ENCODE measurements around the gene SPATA13. TPM values are rescaled to one million over a fixed set of nuclear protein-coding genes. Genes with fewer than 3 reads are reported as not detected.
"Not testable (repeated sequence)": the region's sequence is repeated elsewhere in the genome, so short reads cannot be mapped to it uniquely, and the experiment has no call there.

SPATA13 gene
- total and polyA plus RNA-seq, 2 donors (not counting 1 experiment from before 2014, with no cell fraction given) = 5.7 to 8.3 TPM

GRCh38 chr13:24118576-24118975 lies 41.9 kb upstream of the SPATA13 start:
- no peaks in the 10 kb centered on the region for H4K20me1 ChIP-seq (ENCODE audit: control insufficient read depth, insufficient read depth, low read length, poor library complexity, severe bottlenecking)
- POLR2A ChIA-PET = no interaction called here
- DNase-seq (no peak), ATAC-seq (ENCODE audit: low read depth) (no peak)
- H2AFZ ChIP-seq (ENCODE audit: insufficient read depth, low read depth, low read length, poor library complexity, severe bottlenecking) = no peak overlapping the region
- no peaks in the 10 kb centered on the region for H3K36me3 ChIP-seq (replicated peaks in 1 of 2; ENCODE audit: control extremely low read depth in 1 of 2, control insufficient read depth in 1 of 2, extremely low read depth in 1 of 2, insufficient read depth in 2 of 2, low read length in 1 of 2)
- Mint-ChIP-seq H3K27ac (no peak overlapping the region), H3K4me1 (no peaks in the 10 kb centered on the region), H3K27me3 (peaks cover 32% of the 10 kb centered on the region), H3K9me3 (ENCODE audit: insufficient read depth) (no peaks in the 10 kb centered on the region), H3K4me3 (no peak overlapping the region)
- H3K79me2 ChIP-seq (ENCODE audit: control insufficient read depth, insufficient read depth, low read length) = no peaks in the 10 kb centered on the region
- H3K4me1 ChIP-seq (ENCODE audit: control insufficient read depth in 2 of 2, insufficient read depth in 2 of 2, low read length in 2 of 2) = no peaks in the 10 kb centered on the region
- H3K9ac ChIP-seq (ENCODE audit: low read length) = no peak overlapping the region
- CTCF ChIA-PET = no interaction called here
- no peak overlapping the region for H3K27ac ChIP-seq (ENCODE audit: low read length in 2 of 2)
- H3K4me2 ChIP-seq (replicated peaks; ENCODE audit: low read depth, low read length, poor library complexity, severe bottlenecking) = no peak overlapping the region
- intact Hi-C loops (cut with micrococcal nuclease) = no loop called here
- no peak overlapping the region for H3K4me3 ChIP-seq (ENCODE audit: control extremely low read depth in 1 of 5, extremely low read depth in 1 of 5, insufficient read depth in 1 of 5, low read depth in 2 of 5, low read length in 4 of 5)
- H3K9me3 ChIP-seq (ENCODE audit: control extremely low read depth in 1 of 3, control insufficient read depth in 2 of 3, insufficient read depth in 1 of 3, low read length in 2 of 3) = no peaks in the 10 kb centered on the region
- WGBS (ENCODE audit: insufficient coverage) = no CpG with 5 or more reads among the region's 5 CpGs
- peaks cover 0 to 6% (median 0%) of the 10 kb centered on the region in 4 experiments for H3K27me3 ChIP-seq (replicated peaks in 1 of 4; ENCODE audit: control extremely low read depth in 1 of 4, control insufficient read depth in 3 of 4, insufficient read depth in 4 of 4, low read length in 3 of 4)
- TF ChIP-seq EZH2 (IDR thresholded peaks at IDR 0.05; ENCODE audit: borderline replicate concordance, insufficient read depth, low read depth, low read length, poor library complexity, severe bottlenecking) = no peak
- TF ChIP-seq, protein P1, sequence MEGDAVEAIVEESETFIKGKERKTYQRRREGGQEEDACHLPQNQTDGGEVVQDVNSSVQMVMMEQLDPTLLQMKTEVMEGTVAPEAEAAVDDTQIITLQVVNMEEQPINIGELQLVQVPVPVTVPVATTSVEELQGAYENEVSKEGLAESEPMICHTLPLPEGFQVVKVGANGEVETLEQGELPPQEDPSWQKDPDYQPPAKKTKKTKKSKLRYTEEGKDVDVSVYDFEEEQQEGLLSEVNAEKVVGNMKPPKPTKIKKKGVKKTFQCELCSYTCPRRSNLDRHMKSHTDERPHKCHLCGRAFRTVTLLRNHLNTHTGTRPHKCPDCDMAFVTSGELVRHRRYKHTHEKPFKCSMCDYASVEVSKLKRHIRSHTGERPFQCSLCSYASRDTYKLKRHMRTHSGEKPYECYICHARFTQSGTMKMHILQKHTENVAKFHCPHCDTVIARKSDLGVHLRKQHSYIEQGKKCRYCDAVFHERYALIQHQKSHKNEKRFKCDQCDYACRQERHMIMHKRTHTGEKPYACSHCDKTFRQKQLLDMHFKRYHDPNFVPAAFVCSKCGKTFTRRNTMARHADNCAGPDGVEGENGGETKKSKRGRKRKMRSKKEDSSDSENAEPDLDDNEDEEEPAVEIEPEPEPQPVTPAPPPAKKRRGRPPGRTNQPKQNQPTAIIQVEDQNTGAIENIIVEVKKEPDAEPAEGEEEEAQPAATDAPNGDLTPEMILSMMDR (IDR thresholded peaks at IDR 0.05) = no peak

GRCh38 chr13:24119626-24120508 lies 40.7 kb upstream of the SPATA13 start:
- Mint-ChIP-seq H3K9me3 (ENCODE audit: insufficient read depth) (no peaks in the 10 kb centered on the region), H3K27ac (no peak overlapping the region), H3K4me1 (peaks cover 7% of the 10 kb centered on the region), H3K27me3 (peaks cover 26% of the 10 kb centered on the region), H3K4me3 (no peak overlapping the region)
- Histone ChIP-seq H3K36me3 (replicated peaks in 1 of 2; ENCODE audit: control extremely low read depth in 1 of 2, control insufficient read depth in 1 of 2, extremely low read depth in 1 of 2, insufficient read depth in 2 of 2, low read length in 1 of 2) (no peaks in the 10 kb centered on the region), H3K9me3 (ENCODE audit: control extremely low read depth in 1 of 3, control insufficient read depth in 2 of 3, insufficient read depth in 1 of 3, low read length in 2 of 3) (no peaks in the 10 kb centered on the region), H3K27ac (ENCODE audit: low read length in 2 of 2) (no peak overlapping the region), H3K27me3 (replicated peaks in 1 of 4; ENCODE audit: control extremely low read depth in 1 of 4, control insufficient read depth in 3 of 4, insufficient read depth in 4 of 4, low read length in 3 of 4) (peaks cover 0 to 5% (median 0%) of the 10 kb centered on the region in 4 experiments), H3K4me1 (ENCODE audit: control insufficient read depth in 2 of 2, insufficient read depth in 2 of 2, low read length in 2 of 2) (peaks cover 7 to 8% of the 10 kb centered on the region in 2 donors), H3K4me2 (replicated peaks; ENCODE audit: low read depth, low read length, poor library complexity, severe bottlenecking) (no peak overlapping the region), H3K79me2 (ENCODE audit: control insufficient read depth, insufficient read depth, low read length) (no peaks in the 10 kb centered on the region), H3K9ac (ENCODE audit: low read length) (no peak overlapping the region), H3K4me3 (ENCODE audit: control extremely low read depth in 1 of 5, extremely low read depth in 1 of 5, insufficient read depth in 1 of 5, low read depth in 2 of 5, low read length in 4 of 5) (no peak overlapping the region), H2AFZ (ENCODE audit: insufficient read depth, low read depth, low read length, poor library complexity, severe bottlenecking) (no peak overlapping the region), H4K20me1 (ENCODE audit: control insufficient read depth, insufficient read depth, low read length, poor library complexity, severe bottlenecking) (no peaks in the 10 kb centered on the region)
- ChIA-PET POLR2A (no interaction called here), CTCF (no interaction called here)
- TF ChIP-seq, protein P1 (IDR thresholded peaks at IDR 0.05) = no peak
- TF ChIP-seq EZH2 (IDR thresholded peaks at IDR 0.05; ENCODE audit: borderline replicate concordance, insufficient read depth, low read depth, low read length, poor library complexity, severe bottlenecking) = no peak
- 90% methylated on average over 8 of the region's 11 CpGs for WGBS (ENCODE audit: insufficient coverage)
- no peak for DNase-seq
- ATAC-seq (ENCODE audit: low read depth) = no peak
- intact Hi-C loops (cut with micrococcal nuclease) = no loop called here

- Mint-ChIP-seq H3K27me3 (peaks cover 44% of the 10 kb centered on the region), H3K4me1 (peaks cover 15% of the 10 kb centered on the region)
- ATAC-seq (ENCODE audit: low read depth); H3K27ac ChIP-seq (ENCODE audit: low read length in 2 of 2); H3K9me3 ChIP-seq (ENCODE audit: control extremely low read depth in 1 of 3, control insufficient read depth in 2 of 3, insufficient read depth in 1 of 3, low read length in 2 of 3); intact Hi-C loops (cut with micrococcal nuclease); H3K79me2 ChIP-seq (ENCODE audit: control insufficient read depth, insufficient read depth, low read length); H3K4me3 Mint-ChIP-seq; DNase-seq; POLR2A ChIA-PET; H2AFZ ChIP-seq (ENCODE audit: insufficient read depth, low read depth, low read length, poor library complexity, severe bottlenecking); H4K20me1 ChIP-seq (ENCODE audit: control insufficient read depth, insufficient read depth, low read length, poor library complexity, severe bottlenecking); H3K36me3 ChIP-seq (replicated peaks in 1 of 2; ENCODE audit: control extremely low read depth in 1 of 2, control insufficient read depth in 1 of 2, extremely low read depth in 1 of 2, insufficient read depth in 2 of 2, low read length in 1 of 2); H3K9ac ChIP-seq (ENCODE audit: low read length); H3K4me2 ChIP-seq (replicated peaks; ENCODE audit: low read depth, low read length, poor library complexity, severe bottlenecking); CTCF ChIA-PET; H3K4me3 ChIP-seq (ENCODE audit: control extremely low read depth in 1 of 5, extremely low read depth in 1 of 5, insufficient read depth in 1 of 5, low read depth in 2 of 5, low read length in 4 of 5); H3K27ac Mint-ChIP-seq; H3K9me3 Mint-ChIP-seq (ENCODE audit: insufficient read depth): not testable (repeated sequence)
- H3K4me1 ChIP-seq (ENCODE audit: control insufficient read depth in 2 of 2, insufficient read depth in 2 of 2, low read length in 2 of 2) = peaks cover 13 to 14% of the 10 kb centered on the region in 2 donors
- H3K27me3 ChIP-seq (replicated peaks in 1 of 4; ENCODE audit: control extremely low read depth in 1 of 4, control insufficient read depth in 3 of 4, insufficient read depth in 4 of 4, low read length in 3 of 4) = peaks cover 0 to 15% (median 4%) of the 10 kb centered on the region in 4 experiments
- WGBS (ENCODE audit: insufficient coverage) = 86% methylated on average over 2 of the region's 4 CpGs
These were observed 38.5 kb upstream of the SPATA13 start for GRCh38 chr13:24122045-24122444.

All from B cell (primary cell).